CD14-positive monocyte (primary cell): Measurements from ENCODE around the gene C16orf54. TPM values are rescaled to one million over a fixed set of nuclear protein-coding genes. Genes with fewer than 3 reads are reported as not detected.
A peak's percentile ranks its signal among the peaks of the same experiment; 100 is the strongest.
"Not testable (repeated sequence)": the region's sequence is repeated elsewhere in the genome, so short reads cannot be mapped to it uniquely, and the experiment has no call there.

Source experiments
- DNase-seq, 3 donors: peaks; one replicate each; pipeline ENCODE4 v3.0.0-alpha.2; 2011 to 2022
- H2AFZ ChIP-seq: 2 replicates; pipeline ENCODE4 v1.6.0; 2012; ENCODE audit warnings: mild to moderate bottlenecking, low read depth, low read length, inconsistent platforms; ENCODE audit not compliant: insufficient read depth, poor library complexity, severe bottlenecking
- H3K27ac ChIP-seq, 2 donors: 1 replicate in 1 of 2; 2 replicates in 1 of 2; pipeline ENCODE4 v1.5.1; 2012 to 2013; ENCODE audit warnings: low read length in 2 of 2, control low read depth in 1 of 2, inconsistent platforms in 1 of 2, low read depth in 1 of 2, mild to moderate bottlenecking in 1 of 2
- H3K27me3 ChIP-seq, 2 donors: one replicate each; pipeline versions ENCODE4 v1.6.0 to v1.6.1; 2011 to 2013; ENCODE audit warnings: low read length in 2 of 2; ENCODE audit not compliant: control insufficient read depth in 2 of 2, insufficient read depth in 2 of 2
- H3K36me3 ChIP-seq, 2 donors: replicated peaks in 1 of 2; 1 replicate in 1 of 2; 2 replicates in 1 of 2; pipeline versions ENCODE4 v1.5.1 to v1.6.1; 2012 to 2013; ENCODE audit warnings: low read length in 2 of 2, control low read depth in 1 of 2, inconsistent platforms in 1 of 2, mild to moderate bottlenecking in 1 of 2; ENCODE audit not compliant: insufficient read depth in 2 of 2, control insufficient read depth in 1 of 2
- H3K4me1 ChIP-seq, 2 donors: 1 replicate in 1 of 2; 2 replicates in 1 of 2; pipeline versions ENCODE4 v1.5.1 to v1.6.1; 2012 to 2013; ENCODE audit warnings: low read length in 2 of 2, control low read depth in 1 of 2, inconsistent platforms in 1 of 2, mild to moderate bottlenecking in 1 of 2, moderate library complexity in 1 of 2; ENCODE audit not compliant: insufficient read depth in 2 of 2, control insufficient read depth in 1 of 2
- H3K4me2 ChIP-seq: replicated peaks from 2 replicates; pipeline ENCODE3; 2012; ENCODE audit warnings: low read length, moderate library complexity, mild to moderate bottlenecking; ENCODE audit not compliant: poor library complexity, severe bottlenecking; ENCODE audit errors: extremely low read depth
- H3K4me3 ChIP-seq, 3 experiments: fragments of 200-600 bp in 1 of 3; sonication (generic) in 1 of 3; replicated peaks in 1 of 3; 1 replicate in 2 of 3; 2 replicates in 1 of 3; pipeline ENCODE4 v1.5.1; 2011 to 2013; ENCODE audit warnings: low read length in 3 of 3, mild to moderate bottlenecking in 3 of 3, control low read depth in 2 of 3, low read depth in 2 of 3, inconsistent platforms in 1 of 3, moderate library complexity in 1 of 3
- H3K79me2 ChIP-seq: 2 replicates; pipeline ENCODE4 v1.6.0; 2012; ENCODE audit warnings: mild to moderate bottlenecking, control low read depth, inconsistent platforms, low read length, moderate library complexity; ENCODE audit not compliant: insufficient read depth
- H3K9ac ChIP-seq: 2 replicates; pipeline ENCODE4 v1.6.0; 2017; ENCODE audit warnings: low read length, mild to moderate bottlenecking; ENCODE audit not compliant: insufficient read depth, poor library complexity, severe bottlenecking
- H3K9me3 ChIP-seq, 2 donors: replicated peaks in 1 of 2; 1 replicate in 1 of 2; 2 replicates in 1 of 2; pipeline versions ENCODE4 v1.5.1 to v1.6.1; 2012 to 2013; ENCODE audit warnings: low read length in 2 of 2, control low read depth in 1 of 2; ENCODE audit not compliant: control insufficient read depth in 1 of 2, insufficient read depth in 1 of 2
- H4K20me1 ChIP-seq: 2 replicates; pipeline ENCODE4 v1.6.0; 2012; ENCODE audit warnings: mild to moderate bottlenecking, low read length, control low read depth, moderate library complexity; ENCODE audit not compliant: insufficient read depth
- H3K27ac Mint-ChIP-seq, 7 donors: one replicate each; pipeline ENCODE4 v1.8.0; 2020; ENCODE audit warnings: mild to moderate bottlenecking in 7 of 7, mixed read lengths in 7 of 7, moderate library complexity in 6 of 7, inconsistent platforms in 2 of 7
- H3K27me3 Mint-ChIP-seq, 3 donors: one replicate each; pipeline ENCODE4 v1.8.0; 2021 to 2022; ENCODE audit warnings: low read depth in 3 of 3, mild to moderate bottlenecking in 3 of 3, mixed read lengths in 3 of 3, moderate library complexity in 3 of 3, inconsistent platforms in 1 of 3
- H3K36me3 Mint-ChIP-seq, 2 donors: one replicate each; pipeline ENCODE4 v1.8.0; 2020; ENCODE audit warnings: mixed read lengths in 2 of 2, inconsistent platforms in 1 of 2, mild to moderate bottlenecking in 1 of 2
- H3K4me1 Mint-ChIP-seq: one replicate; pipeline ENCODE4 v1.8.0; 2020; ENCODE audit warnings: mild to moderate bottlenecking, mixed read lengths
- H3K4me3 Mint-ChIP-seq, 2 donors: one replicate each; pipeline ENCODE4 v1.8.0; 2020; ENCODE audit warnings: mild to moderate bottlenecking in 2 of 2, mixed read lengths in 2 of 2, moderate library complexity in 1 of 2
- H3K9me3 Mint-ChIP-seq, 7 donors: one replicate each; pipeline ENCODE4 v1.8.0; 2020 to 2022; ENCODE audit warnings: mixed read lengths in 7 of 7, mild to moderate bottlenecking in 6 of 7, moderate library complexity in 6 of 7, inconsistent platforms in 2 of 7
- CTCF ChIP-seq: fragments of 200-600 bp; IDR thresholded peaks from one replicate; pipeline ENCODE4 v1.8.0; 2022; ENCODE audit warnings: antibody characterized with exemption, mild to moderate bottlenecking
- WGBS: methylation state at CpG from one replicate; pipeline ENCODE4 v1.1.5; 2013; ENCODE audit warnings: missing lambda C conversion rate; ENCODE audit not compliant: insufficient coverage; 5-methylcytosine and 5-hydroxymethylcytosine counted together
- intact Hi-C, 2 donors: fragments of 100-400 bp; cut with micrococcal nuclease; formaldehyde crosslinking; loops; one replicate each; pipeline versions ENCODE4 v1.15.0 to v1.15.1; 2023
- polyA plus RNA-seq, 3 donors: library from polyadenylated mRNA; depleted of rRNA in 1 of 3; unstranded in 2 of 3; stranded (reverse) in 1 of 3; fragments of 300-500 nt in 2 of 3; fragments of >200 nt in 1 of 3; fragmentation: Illumina TruSeq in 2 of 3; gene quantifications; 1 replicate in 2 of 3; 2 replicates in 1 of 3; pipeline ENCODE4 v1.2.3, GENCODE V29; 2012 to 2021

Gene C16orf54
- polyA plus RNA-seq, 3 donors, result 24.6 to 32.0 (median 29.2) TPM

- Mint-ChIP-seq H3K27ac (peak overlapping the region; percentile 2 to 100 (median 67)), H3K27me3 (peaks cover 0 to 5% (median 2%) of the 10 kb centered on the region in 3 donors), H3K4me1 (peaks cover 58% of the 10 kb centered on the region), H3K36me3 (peaks cover 12 to 17% of the 10 kb centered on the region in 2 donors), H3K4me3 (no peak overlapping the region), H3K9me3 (peaks cover 0 to 7% (median 0%) of the 10 kb centered on the region in 7 donors)
- Histone ChIP-seq H3K36me3 (peaks cover 11 to 13% of the 10 kb centered on the region in 2 donors), H3K4me3 (no peak overlapping the region), H3K79me2 (peaks cover 28% of the 10 kb centered on the region), H3K27me3 (no peaks in the 10 kb centered on the region), H3K9ac (no peak overlapping the region), H2AFZ (no peak overlapping the region), H4K20me1 (peaks cover 17% of the 10 kb centered on the region), H3K9me3 (no peaks in the 10 kb centered on the region), H3K4me2 (no peak overlapping the region), H3K27ac (no peak overlapping the region), H3K4me1 (peaks cover 57 to 64% of the 10 kb centered on the region in 2 donors)
- TF ChIP-seq CTCF, result no peak
- no peak for DNase-seq
- 98% methylated on average over 30 of the region's 30 CpGs for WGBS
- intact Hi-C loops, result loop anchor here in 1 of 2 donors (2.0 to 5.0 kb wide), 2 partner anchors 36 to 43 kb away; partner anchors contain the start of gene KIF22
Observed at GRCh38 chr16:29747947-29748759, 2.4 kb upstream of the C16orf54 start.

GRCh38 chr16:29746518-29746917, 728 bp upstream of the C16orf54 start:
- peaks cover 69% of the 10 kb centered on the region for H3K4me1 Mint-ChIP-seq
- peak overlapping the region; percentile 41 for H2AFZ ChIP-seq
- H3K4me3 Mint-ChIP-seq, result peak overlapping the region; percentile 81 to 98
- H3K79me2 ChIP-seq, result peaks cover 39% of the 10 kb centered on the region
- H3K9me3 ChIP-seq, H3K27me3 Mint-ChIP-seq, DNase-seq, H3K27me3 ChIP-seq, H3K9me3 Mint-ChIP-seq: not testable (repeated sequence)
- H3K9ac ChIP-seq, result peak overlapping the region; percentile 93
- H3K27ac Mint-ChIP-seq, result peak overlapping the region; percentile 97 to 100 (median 100)
- H4K20me1 ChIP-seq, result peaks cover 34% of the 10 kb centered on the region
- H3K4me3 ChIP-seq, result peak overlapping the region in 2 of 3 experiments; percentile 15 to 92
- H3K27ac ChIP-seq, result peak overlapping the region; percentile 85 to 97
- H3K36me3 ChIP-seq, result peaks cover 11 to 30% of the 10 kb centered on the region in 2 donors
- intact Hi-C loops, result loop anchor here in 1 of 2 donors (2.0 to 5.0 kb wide), 2 partner anchors 34 to 44 kb away; partner anchors contain the start of gene KIF22
- peak overlapping the region; percentile 78 for H3K4me2 ChIP-seq
- peaks cover 63 to 80% of the 10 kb centered on the region in 2 donors for H3K4me1 ChIP-seq
- H3K36me3 Mint-ChIP-seq, result peaks cover 24 to 33% of the 10 kb centered on the region in 2 donors
- no CpG with 5 or more reads among the region's 4 CpGs for WGBS
